Measurements from ENCODE around the gene CYP24A1. TPM values are rescaled to one million over a fixed set of nuclear protein-coding genes. Genes with fewer than 3 reads are reported as not detected.
A peak's percentile ranks its signal among the peaks of the same experiment; 100 is the strongest.
"Not testable (repeated sequence)": the region's sequence is repeated elsewhere in the genome, so short reads cannot be mapped to it uniquely, and the experiment has no call there.

The CYP24A1 gene
- total RNA-seq, 1 experiment from 2014 or later = 0.20 TPM

- DNase-seq (ENCODE audit: extremely low read depth, low read depth) = no peak
Measured at GRCh38 chr20:54138427-54138826, 35.4 kb downstream of the CYP24A1 start.

- DNase-seq (ENCODE audit: extremely low read depth, low read depth) = no peak
Measured at GRCh38 chr20:54137115-54137514, 36.7 kb downstream of the CYP24A1 start.

DNA sequence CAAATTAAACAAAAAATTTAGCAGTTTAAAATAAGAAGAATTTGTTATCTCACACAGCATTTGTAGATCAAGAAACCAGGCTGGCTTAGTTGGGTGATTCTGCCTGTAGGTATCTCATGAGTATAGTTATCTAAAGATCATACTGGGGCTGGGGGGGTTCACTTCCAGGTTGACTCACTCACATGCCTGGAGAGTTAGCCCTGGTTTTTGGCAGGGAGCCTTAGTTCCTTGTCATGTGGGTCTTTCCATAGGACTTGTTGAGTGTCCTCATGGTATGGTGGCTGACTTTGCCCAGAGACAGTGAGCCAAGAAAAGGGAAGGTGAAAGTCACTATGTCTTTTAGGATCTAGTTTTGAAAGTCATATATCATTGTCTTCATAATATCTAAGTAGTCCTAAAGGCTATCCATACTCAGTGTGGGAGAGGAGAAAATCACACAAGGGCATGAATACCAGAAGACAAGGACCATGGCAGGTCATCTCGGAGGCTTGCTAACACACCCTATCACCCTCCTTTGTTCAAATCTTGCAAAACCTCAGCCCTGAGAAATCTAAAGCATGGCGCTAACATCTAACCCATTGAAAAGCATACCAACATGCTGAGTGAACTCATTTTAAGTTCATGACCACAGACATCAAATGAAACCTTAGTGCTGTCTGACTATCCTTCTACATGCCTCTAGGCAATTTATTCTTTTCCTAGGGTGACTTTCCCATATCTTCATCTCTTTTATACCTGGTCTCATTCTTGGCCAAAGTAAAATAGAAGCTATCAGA is 39.2 kb downstream of the CYP24A1 start:
- DNase-seq (ENCODE audit: extremely low read depth, low read depth) = no peak

DNA sequence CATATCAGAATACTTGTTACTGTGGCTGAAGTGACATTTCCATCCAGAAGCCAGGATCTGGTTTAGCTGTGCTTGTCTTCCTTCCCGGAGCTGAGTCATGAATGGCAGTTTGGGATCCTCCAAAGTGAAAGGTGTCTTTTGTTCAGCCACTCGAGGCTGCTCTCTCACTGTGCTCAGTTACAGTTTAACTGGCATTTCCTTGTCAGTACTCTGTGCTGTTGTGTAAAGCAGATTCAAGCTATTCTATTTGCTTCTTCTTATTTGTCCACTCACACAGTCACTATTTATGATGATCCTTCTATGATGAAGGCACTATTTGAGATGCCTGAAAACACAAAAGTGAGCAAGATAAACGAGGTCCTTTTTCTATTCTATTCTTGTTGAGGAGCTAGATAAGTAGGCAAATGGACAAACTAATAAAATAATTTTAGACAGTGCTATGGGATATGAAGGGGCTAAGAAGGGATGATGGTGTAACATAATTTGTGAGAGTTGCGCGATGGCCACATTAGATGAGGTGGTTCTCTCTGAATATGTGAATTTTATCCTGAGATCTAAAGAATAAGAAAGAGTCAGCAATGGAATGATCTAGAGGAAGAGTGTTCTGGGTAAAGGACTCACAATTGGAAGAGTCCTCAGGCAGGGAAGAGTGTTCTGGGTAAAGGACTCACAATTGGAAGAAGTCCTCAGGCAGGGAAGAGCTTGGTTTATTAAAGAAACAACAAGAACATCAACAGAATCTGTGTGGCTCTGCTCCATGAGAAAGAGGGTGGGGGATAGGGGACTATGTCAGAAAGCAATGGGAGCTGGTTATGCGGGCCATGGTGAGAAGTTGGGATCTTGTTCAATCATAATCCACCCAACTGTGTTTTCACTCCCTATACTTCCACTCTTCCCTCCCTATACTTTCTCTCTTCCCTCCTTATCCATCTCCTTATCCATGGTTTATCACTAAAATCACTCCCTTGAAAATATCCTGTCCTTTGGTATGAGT is 40.1 kb downstream of the CYP24A1 start:
- no peak for DNase-seq (ENCODE audit: extremely low read depth, low read depth)

DNA sequence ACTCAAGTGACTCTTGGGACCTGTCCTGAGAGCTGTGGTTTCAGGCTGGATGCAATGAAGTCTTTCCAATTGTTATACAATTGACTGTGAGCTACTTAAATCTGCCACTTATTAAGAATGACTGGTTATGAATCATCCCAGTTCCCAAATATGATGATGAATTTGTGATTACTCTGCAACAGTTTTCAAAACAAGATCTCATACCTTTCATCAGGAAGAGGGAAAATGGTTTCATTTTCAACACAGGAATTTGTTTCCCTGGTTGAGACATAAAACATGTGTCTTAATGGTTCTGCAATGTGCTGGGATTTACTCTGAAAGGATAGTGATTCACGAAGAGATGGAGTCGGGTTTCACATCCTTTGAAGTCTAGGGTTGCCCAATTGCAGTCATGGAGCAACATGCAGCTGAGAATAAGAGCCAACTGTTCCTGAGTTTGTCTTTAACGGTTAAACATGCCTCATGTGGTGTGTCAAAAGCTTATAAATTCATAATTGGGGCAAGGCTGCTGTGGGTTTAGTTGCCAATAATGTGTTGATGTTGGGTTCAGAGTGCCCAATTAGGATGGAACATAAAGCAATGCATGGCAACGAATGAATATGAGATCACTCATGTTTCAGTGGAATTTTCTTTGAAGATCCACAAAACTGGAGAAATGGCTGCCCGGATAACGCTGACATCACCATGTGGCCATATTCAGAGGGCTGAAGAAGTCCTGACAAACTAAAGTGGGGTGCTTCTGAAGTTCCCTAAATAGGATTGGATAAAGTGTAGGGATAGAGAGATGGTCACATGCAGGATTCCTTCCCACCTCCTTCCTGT is 41.0 kb downstream of the CYP24A1 start:
- DNase-seq (ENCODE audit: extremely low read depth, low read depth) = peak; percentile 25

DNA sequence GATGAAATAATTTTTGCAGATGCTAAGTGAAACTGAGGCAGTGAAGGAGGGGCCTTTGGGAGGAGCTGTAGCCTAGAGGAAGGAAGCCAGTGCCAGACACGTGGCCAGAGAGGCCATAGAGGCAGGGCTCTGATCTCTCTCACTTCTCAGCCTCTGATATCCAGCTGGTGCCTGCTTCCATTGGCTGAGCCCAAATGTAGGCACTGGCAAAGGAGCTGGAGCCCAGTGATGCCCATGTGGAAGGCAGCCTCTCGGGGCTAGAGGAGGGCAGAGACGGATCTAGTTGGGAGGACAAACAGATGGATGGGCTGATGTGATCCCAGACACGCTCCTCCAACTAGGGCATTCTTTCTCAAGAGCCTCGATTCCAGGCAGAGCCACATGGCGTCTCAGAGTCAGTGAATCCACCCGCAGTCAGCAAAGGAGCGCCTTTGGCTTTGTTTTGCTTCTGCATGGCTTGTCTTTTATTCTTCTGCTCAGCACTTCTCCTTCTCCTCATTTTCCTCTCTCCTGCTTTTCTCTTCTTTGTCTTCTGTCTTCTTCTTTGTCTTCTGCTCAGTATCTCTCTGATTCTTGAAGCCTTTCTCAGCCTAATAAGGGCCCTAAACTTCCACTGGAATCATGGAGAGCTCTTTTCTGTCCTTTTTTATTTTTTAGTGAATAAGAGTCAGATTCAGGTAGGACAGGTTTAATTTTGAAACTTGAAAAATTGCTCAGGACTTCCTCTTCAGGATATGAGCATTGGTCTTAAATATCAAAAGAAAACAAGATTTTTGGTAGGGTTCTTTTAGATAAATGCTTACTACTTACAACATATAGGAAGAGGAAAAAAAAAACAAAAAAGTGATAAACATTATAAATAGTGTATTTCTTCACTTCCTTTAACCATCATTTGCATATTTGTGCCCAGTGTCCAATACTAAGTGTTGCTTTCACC is 41.8 kb downstream of the CYP24A1 start:
- no peak for DNase-seq (ENCODE audit: extremely low read depth, low read depth)

DNA sequence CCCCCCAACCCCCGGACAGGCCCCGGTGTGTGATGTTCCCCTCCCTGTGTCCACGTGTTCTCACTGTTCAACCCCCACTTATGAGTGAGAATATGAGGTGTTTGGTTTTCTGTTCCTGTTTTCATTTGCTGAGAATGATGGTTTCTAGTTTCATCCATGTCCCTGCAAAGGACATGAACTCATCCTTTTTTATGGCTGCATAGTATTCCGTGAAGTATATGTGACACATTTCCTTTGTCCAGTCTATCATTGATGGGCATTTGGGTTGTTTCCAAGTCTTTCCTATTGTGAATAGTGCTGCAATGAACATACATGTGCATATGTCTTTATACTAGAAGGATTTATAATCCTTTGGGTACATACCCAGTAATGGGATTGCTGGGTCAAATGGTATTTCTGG is 42.7 kb downstream of the CYP24A1 start:
- DNase-seq (ENCODE audit: extremely low read depth, low read depth) = not testable (repeated sequence)

GRCh38 chr20:54129350-54129749 is 44.4 kb downstream of the CYP24A1 start:
- DNase-seq (ENCODE audit: extremely low read depth, low read depth) = no peak

GRCh38 chr20:54127855-54128574 is 45.8 kb downstream of the CYP24A1 start:
- DNase-seq (ENCODE audit: extremely low read depth, low read depth) = no peak

DNA sequence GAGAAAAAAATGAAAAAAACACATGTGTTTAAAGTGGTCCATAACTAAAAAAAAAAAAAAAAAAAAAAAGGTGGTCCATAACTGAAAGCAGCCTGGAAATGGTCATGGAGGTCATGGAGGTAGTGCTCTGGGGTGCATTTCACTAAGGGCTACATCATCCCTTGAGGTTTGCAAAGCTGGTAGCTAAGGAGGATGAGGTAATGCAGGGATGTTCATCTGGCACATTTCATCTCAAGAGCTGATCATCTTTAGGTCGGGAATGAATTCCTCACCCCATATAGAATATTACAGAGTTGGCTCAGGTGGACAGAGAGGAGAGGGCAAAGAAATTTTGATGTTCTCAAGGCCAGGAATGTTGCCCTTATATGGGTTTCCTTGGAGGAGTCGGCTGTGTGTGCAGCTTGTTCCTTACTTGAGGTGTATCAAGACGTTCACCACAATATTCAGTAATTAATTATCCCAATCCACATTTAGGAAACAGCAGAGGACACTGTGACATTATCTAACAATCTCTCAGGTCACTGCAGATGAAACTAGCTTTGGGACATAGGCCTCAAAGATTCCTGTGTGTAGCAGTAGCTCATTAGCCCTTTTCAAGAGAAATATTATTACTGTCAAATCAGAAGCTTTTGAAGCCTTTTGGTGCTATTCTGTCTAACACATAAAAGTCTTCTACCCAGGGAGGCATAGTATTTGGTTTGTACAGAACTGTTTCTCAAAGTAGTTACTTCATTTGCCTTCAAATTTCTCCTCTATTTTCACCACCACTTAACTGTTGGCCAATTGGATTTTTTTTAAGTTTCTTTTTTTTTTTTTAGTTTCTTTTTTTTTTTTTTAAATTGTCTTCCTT is 46.8 kb downstream of the CYP24A1 start:
- DNase-seq (ENCODE audit: extremely low read depth, low read depth) = no peak

DNA sequence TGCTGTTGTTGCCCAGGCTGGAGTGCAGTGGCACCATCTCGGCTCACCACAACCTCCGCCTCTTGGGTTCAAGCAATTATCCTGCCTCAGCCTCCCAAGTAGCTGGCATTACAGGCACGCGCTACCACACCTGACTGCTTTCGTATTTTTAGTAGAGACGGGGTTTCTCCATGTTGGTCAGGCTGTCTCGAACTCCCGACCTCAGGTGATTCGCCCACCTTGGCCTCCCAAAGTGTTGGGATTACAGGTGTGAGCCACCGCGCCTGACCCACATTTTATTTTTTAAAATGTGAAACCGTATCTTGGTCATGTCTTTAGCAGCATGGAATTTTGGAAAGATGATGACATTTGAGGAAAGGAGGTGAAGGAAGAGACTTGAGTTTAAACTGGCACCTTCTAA is 47.5 kb downstream of the CYP24A1 start:
- DNase-seq (ENCODE audit: extremely low read depth, low read depth) = not testable (repeated sequence)

GRCh38 chr20:54123587-54124180 is 50.1 kb downstream of the CYP24A1 start:
- DNase-seq (ENCODE audit: extremely low read depth, low read depth) = no peak

DNA sequence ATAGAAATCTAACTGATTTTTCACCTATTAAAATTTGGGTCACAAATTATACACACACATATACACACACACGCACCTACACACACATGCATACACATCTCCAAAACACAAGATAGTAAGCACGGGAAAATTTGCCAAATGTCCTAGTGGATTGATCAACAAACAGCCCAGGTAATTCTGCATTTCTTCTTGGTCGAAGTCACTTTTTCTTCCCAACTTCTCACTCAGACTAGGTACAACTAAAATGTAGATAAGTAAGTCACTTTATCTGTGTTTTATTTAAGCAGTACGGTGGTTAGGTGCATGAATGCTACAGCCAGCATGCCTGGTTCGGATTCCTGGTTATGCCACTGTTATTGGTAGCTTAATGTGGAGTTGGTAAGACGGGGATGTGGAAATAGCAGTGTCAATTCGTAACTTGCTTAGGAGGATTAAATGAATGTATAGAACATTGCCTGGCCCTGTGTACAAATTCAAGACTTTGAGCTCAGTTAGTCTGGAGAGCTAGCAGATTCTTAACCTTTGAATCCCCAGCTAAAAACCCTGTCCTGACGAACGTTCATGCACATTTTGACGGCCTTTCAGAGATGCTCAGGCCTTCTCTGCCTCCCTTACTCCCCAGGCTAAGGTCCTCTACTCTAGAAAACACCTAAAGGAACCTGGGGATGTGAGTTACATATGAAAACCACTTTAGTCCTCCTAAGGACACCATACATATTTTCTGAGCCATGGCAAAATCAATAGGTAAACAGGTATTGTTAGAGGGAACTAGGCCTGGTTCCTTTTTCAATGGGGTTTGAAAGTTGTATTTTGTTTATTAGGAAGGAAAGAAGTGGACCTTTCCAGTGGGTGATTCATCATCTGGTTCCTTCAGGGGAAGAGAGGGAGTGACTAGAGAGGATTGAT is 50.9 kb downstream of the CYP24A1 start:
- no peak for DNase-seq (ENCODE audit: extremely low read depth, low read depth)

- DNase-seq (ENCODE audit: extremely low read depth, low read depth) = no peak
Measured at GRCh38 chr20:54122189-54122588, 51.6 kb downstream of the CYP24A1 start.

GRCh38 chr20:54119744-54120143 is 54.0 kb downstream of the CYP24A1 start:
- DNase-seq (ENCODE audit: extremely low read depth, low read depth) = no peak

DNA sequence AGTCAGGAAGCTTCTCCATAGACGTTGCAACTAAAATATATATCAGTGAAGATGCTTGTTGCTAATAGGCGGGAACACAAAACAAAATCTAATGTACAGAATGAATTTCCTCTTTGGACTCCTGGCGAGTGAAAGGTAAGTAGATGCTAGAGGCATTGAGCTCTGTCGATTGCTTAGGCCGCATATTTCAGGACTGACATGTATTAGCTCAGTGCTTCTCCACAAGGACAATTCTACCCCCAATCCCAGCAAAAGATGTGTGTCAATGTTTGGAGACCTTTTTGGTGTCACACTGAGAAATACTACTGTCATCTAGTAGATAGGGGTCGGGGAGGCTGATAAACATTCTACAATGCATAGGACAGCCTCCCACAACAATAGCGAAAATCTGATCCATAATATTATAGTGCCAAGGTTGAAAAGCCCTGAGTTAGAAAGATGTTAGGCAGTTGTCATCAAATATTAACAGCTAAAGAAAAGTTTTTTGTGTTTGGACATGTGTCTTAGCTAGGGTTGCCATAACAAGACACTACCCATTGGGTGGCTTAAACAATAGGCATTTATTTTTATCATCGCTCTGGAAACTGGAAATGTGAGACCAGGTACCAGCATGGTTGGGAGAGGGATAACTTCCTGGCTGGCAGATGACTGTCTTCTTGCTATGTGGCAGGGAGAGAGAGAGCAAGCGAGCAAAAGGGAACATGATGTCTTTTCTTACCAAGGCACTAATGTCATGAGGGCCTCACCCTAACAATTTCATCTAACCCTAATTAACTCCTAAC is 55.4 kb downstream of the CYP24A1 start:
- no peak for DNase-seq (ENCODE audit: extremely low read depth, low read depth)
